HL-60 (cell line): ENCODE measurements around the gene C11orf71.

Experiments
- GABPA ChIP-seq: IDR thresholded peaks from 2 replicates; pipeline ENCODE4 v1.6.1; 2012; ENCODE audit warnings: low read depth
- POLR2AphosphoS5 ChIP-seq: IDR thresholded peaks from 2 replicates; pipeline ENCODE4 v1.6.1; 2012; ENCODE audit warnings: low read depth
- TF ChIP-seq, protein P1 (sequence below): IDR thresholded peaks from one replicate; pipeline ENCODE4 v1.5.1; 2011; ENCODE audit warnings: low read length, control low read depth, inconsistent platforms; ENCODE audit not compliant: insufficient read depth
- TF ChIP-seq, protein P2 (sequence below): IDR thresholded peaks from 2 replicates; pipeline ENCODE4 v1.6.1; 2012; ENCODE audit warnings: low read depth; ENCODE audit not compliant: insufficient replicate concordance

GRCh38 chr11:114362326-114362725 is 38.0 kb downstream of the C11orf71 start:
- TF ChIP-seq, protein P1, sequence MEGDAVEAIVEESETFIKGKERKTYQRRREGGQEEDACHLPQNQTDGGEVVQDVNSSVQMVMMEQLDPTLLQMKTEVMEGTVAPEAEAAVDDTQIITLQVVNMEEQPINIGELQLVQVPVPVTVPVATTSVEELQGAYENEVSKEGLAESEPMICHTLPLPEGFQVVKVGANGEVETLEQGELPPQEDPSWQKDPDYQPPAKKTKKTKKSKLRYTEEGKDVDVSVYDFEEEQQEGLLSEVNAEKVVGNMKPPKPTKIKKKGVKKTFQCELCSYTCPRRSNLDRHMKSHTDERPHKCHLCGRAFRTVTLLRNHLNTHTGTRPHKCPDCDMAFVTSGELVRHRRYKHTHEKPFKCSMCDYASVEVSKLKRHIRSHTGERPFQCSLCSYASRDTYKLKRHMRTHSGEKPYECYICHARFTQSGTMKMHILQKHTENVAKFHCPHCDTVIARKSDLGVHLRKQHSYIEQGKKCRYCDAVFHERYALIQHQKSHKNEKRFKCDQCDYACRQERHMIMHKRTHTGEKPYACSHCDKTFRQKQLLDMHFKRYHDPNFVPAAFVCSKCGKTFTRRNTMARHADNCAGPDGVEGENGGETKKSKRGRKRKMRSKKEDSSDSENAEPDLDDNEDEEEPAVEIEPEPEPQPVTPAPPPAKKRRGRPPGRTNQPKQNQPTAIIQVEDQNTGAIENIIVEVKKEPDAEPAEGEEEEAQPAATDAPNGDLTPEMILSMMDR: no peak
- TF ChIP-seq POLR2AphosphoS5 (no peak), GABPA (no peak)
- TF ChIP-seq, protein P2, sequence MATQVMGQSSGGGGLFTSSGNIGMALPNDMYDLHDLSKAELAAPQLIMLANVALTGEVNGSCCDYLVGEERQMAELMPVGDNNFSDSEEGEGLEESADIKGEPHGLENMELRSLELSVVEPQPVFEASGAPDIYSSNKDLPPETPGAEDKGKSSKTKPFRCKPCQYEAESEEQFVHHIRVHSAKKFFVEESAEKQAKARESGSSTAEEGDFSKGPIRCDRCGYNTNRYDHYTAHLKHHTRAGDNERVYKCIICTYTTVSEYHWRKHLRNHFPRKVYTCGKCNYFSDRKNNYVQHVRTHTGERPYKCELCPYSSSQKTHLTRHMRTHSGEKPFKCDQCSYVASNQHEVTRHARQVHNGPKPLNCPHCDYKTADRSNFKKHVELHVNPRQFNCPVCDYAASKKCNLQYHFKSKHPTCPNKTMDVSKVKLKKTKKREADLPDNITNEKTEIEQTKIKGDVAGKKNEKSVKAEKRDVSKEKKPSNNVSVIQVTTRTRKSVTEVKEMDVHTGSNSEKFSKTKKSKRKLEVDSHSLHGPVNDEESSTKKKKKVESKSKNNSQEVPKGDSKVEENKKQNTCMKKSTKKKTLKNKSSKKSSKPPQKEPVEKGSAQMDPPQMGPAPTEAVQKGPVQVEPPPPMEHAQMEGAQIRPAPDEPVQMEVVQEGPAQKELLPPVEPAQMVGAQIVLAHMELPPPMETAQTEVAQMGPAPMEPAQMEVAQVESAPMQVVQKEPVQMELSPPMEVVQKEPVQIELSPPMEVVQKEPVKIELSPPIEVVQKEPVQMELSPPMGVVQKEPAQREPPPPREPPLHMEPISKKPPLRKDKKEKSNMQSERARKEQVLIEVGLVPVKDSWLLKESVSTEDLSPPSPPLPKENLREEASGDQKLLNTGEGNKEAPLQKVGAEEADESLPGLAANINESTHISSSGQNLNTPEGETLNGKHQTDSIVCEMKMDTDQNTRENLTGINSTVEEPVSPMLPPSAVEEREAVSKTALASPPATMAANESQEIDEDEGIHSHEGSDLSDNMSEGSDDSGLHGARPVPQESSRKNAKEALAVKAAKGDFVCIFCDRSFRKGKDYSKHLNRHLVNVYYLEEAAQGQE: no peak
